ENCODE measurements around the gene COL5A2.

DNA sequence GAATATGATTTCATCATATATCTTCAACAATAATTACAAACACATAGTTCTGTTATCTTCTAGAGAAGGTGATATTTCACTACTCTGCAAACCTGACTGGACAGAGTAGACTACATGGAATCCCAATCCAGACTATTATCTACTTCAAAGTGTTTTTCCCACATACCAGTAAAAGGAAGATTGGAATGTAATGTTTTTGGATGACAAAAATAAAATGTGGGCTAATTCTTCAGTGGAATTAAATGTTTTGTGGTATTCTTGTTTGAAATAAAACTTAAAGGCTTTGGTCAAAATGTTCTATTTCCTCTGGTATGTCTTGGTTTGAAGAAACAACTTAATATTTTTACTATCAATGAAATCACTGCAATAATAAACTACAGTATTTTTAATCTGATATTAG lies 22.1 kb downstream of the COL5A2 start:
- TF ChIP-seq, protein P1, sequence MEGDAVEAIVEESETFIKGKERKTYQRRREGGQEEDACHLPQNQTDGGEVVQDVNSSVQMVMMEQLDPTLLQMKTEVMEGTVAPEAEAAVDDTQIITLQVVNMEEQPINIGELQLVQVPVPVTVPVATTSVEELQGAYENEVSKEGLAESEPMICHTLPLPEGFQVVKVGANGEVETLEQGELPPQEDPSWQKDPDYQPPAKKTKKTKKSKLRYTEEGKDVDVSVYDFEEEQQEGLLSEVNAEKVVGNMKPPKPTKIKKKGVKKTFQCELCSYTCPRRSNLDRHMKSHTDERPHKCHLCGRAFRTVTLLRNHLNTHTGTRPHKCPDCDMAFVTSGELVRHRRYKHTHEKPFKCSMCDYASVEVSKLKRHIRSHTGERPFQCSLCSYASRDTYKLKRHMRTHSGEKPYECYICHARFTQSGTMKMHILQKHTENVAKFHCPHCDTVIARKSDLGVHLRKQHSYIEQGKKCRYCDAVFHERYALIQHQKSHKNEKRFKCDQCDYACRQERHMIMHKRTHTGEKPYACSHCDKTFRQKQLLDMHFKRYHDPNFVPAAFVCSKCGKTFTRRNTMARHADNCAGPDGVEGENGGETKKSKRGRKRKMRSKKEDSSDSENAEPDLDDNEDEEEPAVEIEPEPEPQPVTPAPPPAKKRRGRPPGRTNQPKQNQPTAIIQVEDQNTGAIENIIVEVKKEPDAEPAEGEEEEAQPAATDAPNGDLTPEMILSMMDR (IDR thresholded peaks at IDR 0.05), result no peak
- TF ChIP-seq POLR2A (IDR thresholded peaks at IDR 0.05), result no peak

Measured in heart left ventricle (tissue), 13 donors.